H1 (cell line): Measurements from ENCODE around the gene VPS13C. TPM values are rescaled to one million over a fixed set of nuclear protein-coding genes. Genes with fewer than 3 reads are reported as not detected.

ENCODE experiments used
- CTCF ChIA-PET: fragments of 300-600 bp; sonication (Branson Sonifier 250); formaldehyde crosslinking; loops from one replicate; lab custom pipeline; 2021; ENCODE audit not compliant: partially characterized antibody; lab: Charles Lee
- POLR2A ChIA-PET: fragments of 300-600 bp; sonication (Branson Sonifier 250); formaldehyde crosslinking; loops from one replicate; lab custom pipeline; 2021; ENCODE audit warnings: inconsistent platforms; ENCODE audit not compliant: partially characterized antibody; lab: Charles Lee
- DNase-seq, 2 experiments: peaks; one replicate each; pipeline versions ENCODE4 v3.0.0 to v3.0.0-alpha.2; 2010 to 2022; ENCODE audit warnings: low spot score in 2 of 2, low read depth in 1 of 2, mixed read lengths in 1 of 2
- FAIRE-seq: peaks from 2 replicates; lab custom pipeline; 2011; peaks lifted over from hg19 to GRCh38; lab: Jason Lieb, UNC
- H2AFZ ChIP-seq: 2 replicates; pipeline ENCODE4 v1.8.1; 2012; ENCODE audit warnings: low read length, inconsistent platforms
- H2AK5ac ChIP-seq: 2 replicates; pipeline ENCODE4 v1.6.1; 2013; ENCODE audit warnings: low read depth, low read length
- H2BK120ac ChIP-seq: replicated peaks from 2 replicates; pipeline ENCODE3; 2013; ENCODE audit warnings: low read depth, low read length, inconsistent platforms
- H2BK12ac ChIP-seq: 2 replicates; pipeline ENCODE4 v1.6.1; 2013; ENCODE audit warnings: low read depth, low read length
- H2BK15ac ChIP-seq: 2 replicates; pipeline ENCODE4 v1.6.1; 2013; ENCODE audit warnings: low read length
- H2BK20ac ChIP-seq: 2 replicates; pipeline ENCODE4 v1.6.1; 2013; ENCODE audit warnings: low read length
- H2BK5ac ChIP-seq: 2 replicates; pipeline ENCODE4 v1.6.1; 2013; ENCODE audit warnings: low read depth, low read length
- H3K14ac ChIP-seq: 2 replicates; pipeline ENCODE4 v1.6.1; 2013; ENCODE audit warnings: inconsistent platforms; ENCODE audit not compliant: insufficient read length
- H3K18ac ChIP-seq: 2 replicates; pipeline ENCODE4 v1.6.1; 2013; ENCODE audit warnings: low read length; ENCODE audit errors: extremely low read depth
- H3K23ac ChIP-seq: 2 replicates; pipeline ENCODE4 v1.6.1; 2013; ENCODE audit warnings: inconsistent platforms; ENCODE audit not compliant: insufficient read length
- H3K23me2 ChIP-seq: 2 replicates; pipeline ENCODE4 v1.6.1; 2013; ENCODE audit warnings: low read depth, low read length
- H3K27ac ChIP-seq: 2 replicates; pipeline ENCODE4 v1.6.1; 2011; ENCODE audit warnings: low read depth, low read length, inconsistent platforms
- H3K27me3 ChIP-seq, 4 experiments: replicated peaks in 1 of 4; 1 replicate in 1 of 4; 2 replicates in 3 of 4; pipeline versions ENCODE4 v1.6.1 to v1.8.1; 2011 to 2013; ENCODE audit warnings: low read length in 3 of 4, mild to moderate bottlenecking in 3 of 4, inconsistent platforms in 2 of 4, mixed read lengths in 2 of 4, moderate library complexity in 1 of 4; ENCODE audit not compliant: control insufficient read depth in 3 of 4, insufficient read depth in 3 of 4; ENCODE audit errors: extremely low read depth in 1 of 4
- H3K36me3 ChIP-seq, 4 experiments: 2 replicates each; pipeline versions ENCODE4 v1.6.1 to v1.8.1; 2011 to 2013; ENCODE audit warnings: mild to moderate bottlenecking in 4 of 4, low read length in 3 of 4, moderate library complexity in 2 of 4, control low read depth in 1 of 4, inconsistent platforms in 1 of 4; ENCODE audit not compliant: insufficient read depth in 4 of 4, control insufficient read depth in 2 of 4
- H3K4ac ChIP-seq: replicated peaks from 2 replicates; pipeline ENCODE3; 2013; ENCODE audit warnings: low read length, low read depth, mixed read lengths, inconsistent platforms; ENCODE audit not compliant: insufficient read length
- H3K4me1 ChIP-seq, 4 experiments: replicated peaks in 1 of 4; 1 replicate in 1 of 4; 2 replicates in 3 of 4; pipeline versions ENCODE4 v1.6.1 to v1.8.1; 2011 to 2013; ENCODE audit warnings: low read length in 3 of 4, inconsistent platforms in 2 of 4, mixed read lengths in 1 of 4; ENCODE audit not compliant: insufficient read depth in 4 of 4, control insufficient read depth in 3 of 4
- H3K4me2 ChIP-seq, 2 experiments: 2 replicates each; pipeline versions ENCODE4 v1.6.1 to v1.8.1; 2011 to 2013; ENCODE audit warnings: low read depth in 2 of 2, low read length in 2 of 2, control low read depth in 1 of 2, inconsistent platforms in 1 of 2, mild to moderate bottlenecking in 1 of 2; ENCODE audit not compliant: insufficient read depth in 1 of 2
- H3K4me3 ChIP-seq, 4 experiments: fragments of 200-600, 300-600 bp in 1 of 4; sonication (generic), shearing (Covaris generic), sonication (Bioruptor Twin) in 1 of 4; 2 replicates each; pipeline versions ENCODE4 v1.5.1 to v1.8.1; 2011 to 2016; ENCODE audit warnings: low read length in 4 of 4, low read depth in 3 of 4, control low read depth in 2 of 4, inconsistent platforms in 2 of 4, mild to moderate bottlenecking in 2 of 4, mixed read lengths in 1 of 4, moderate library complexity in 1 of 4; ENCODE audit not compliant: insufficient read depth in 2 of 4; ENCODE audit errors: extremely low read depth in 1 of 4
- H3K56ac ChIP-seq: replicated peaks from 2 replicates; pipeline ENCODE3; 2013; ENCODE audit warnings: low read depth, mild to moderate bottlenecking, mixed read lengths, low read length, inconsistent platforms; ENCODE audit not compliant: insufficient read length
- H3K79me1 ChIP-seq: 2 replicates; pipeline ENCODE4 v1.6.1; 2013; ENCODE audit warnings: low read depth, low read length, control low read depth
- H3K79me2 ChIP-seq, 2 experiments: 2 replicates each; pipeline versions ENCODE4 v1.6.1 to v1.8.1; 2012 to 2013; ENCODE audit warnings: low read length in 2 of 2, mild to moderate bottlenecking in 2 of 2, inconsistent platforms in 1 of 2; ENCODE audit not compliant: insufficient read depth in 2 of 2, control insufficient read depth in 1 of 2
- H3K9ac ChIP-seq, 4 experiments: replicated peaks in 1 of 4; 1 replicate in 1 of 4; 2 replicates in 3 of 4; pipeline versions ENCODE4 v1.6.1 to v1.8.1; 2011 to 2013; ENCODE audit warnings: low read depth in 3 of 4, low read length in 3 of 4, control low read depth in 2 of 4, mild to moderate bottlenecking in 2 of 4, moderate library complexity in 2 of 4, inconsistent platforms in 1 of 4; ENCODE audit errors: extremely low read depth in 1 of 4
- H3K9me3 ChIP-seq, 2 experiments: 2 replicates each; pipeline versions ENCODE4 v1.6.1 to v1.8.1; 2012 to 2013; ENCODE audit warnings: mild to moderate bottlenecking in 2 of 2, moderate library complexity in 2 of 2, control low read depth in 1 of 2, inconsistent platforms in 1 of 2, low read depth in 1 of 2, low read length in 1 of 2, mixed read lengths in 1 of 2; ENCODE audit not compliant: insufficient read depth in 2 of 2
- H4K20me1 ChIP-seq, 2 experiments: replicated peaks in 1 of 2; 2 replicates each; pipeline versions ENCODE3 to v1.8.1; 2011 to 2013; ENCODE audit warnings: inconsistent platforms in 2 of 2, low read length in 2 of 2, mild to moderate bottlenecking in 1 of 2; ENCODE audit not compliant: insufficient read depth in 2 of 2, control insufficient read depth in 1 of 2
- H4K5ac ChIP-seq: 2 replicates; pipeline ENCODE4 v1.6.1; 2013; ENCODE audit warnings: low read length, low read depth, mixed read lengths, inconsistent platforms; ENCODE audit not compliant: insufficient read length
- H4K8ac ChIP-seq: 2 replicates; pipeline ENCODE4 v1.8.0; 2013; ENCODE audit warnings: mild to moderate bottlenecking, moderate library complexity, low read length, inconsistent platforms; ENCODE audit not compliant: insufficient read depth; ENCODE audit errors: extremely low read depth
- H4K91ac ChIP-seq: replicated peaks from 2 replicates; pipeline ENCODE3; 2013; ENCODE audit warnings: low read length, mixed read lengths, inconsistent platforms; ENCODE audit not compliant: insufficient read length
- MAFK ChIP-seq: IDR thresholded peaks from 2 replicates; pipeline ENCODE4 v1.6.1; 2012; ENCODE audit warnings: low read depth, mild to moderate bottlenecking, improper control_type of control experiment, low read length
- TBP ChIP-seq: IDR thresholded peaks from 2 replicates; pipeline ENCODE4 v1.6.1; 2011; ENCODE audit warnings: low read depth, low read length, improper control_type of control experiment
- WGBS, 2 experiments: shearing (Covaris generic) in 1 of 2; methylation state at CpG; one replicate each; pipeline versions ENCODE4 v1.1.6 to v1.1.7; 2013 to 2015; ENCODE audit warnings: low lambda C conversion rate in 2 of 2, mixed read lengths in 2 of 2, inconsistent platforms in 1 of 2, low coverage in 1 of 2, missing lambda C conversion rate in 1 of 2; ENCODE audit not compliant: insufficient replicate concordance in 2 of 2, insufficient coverage in 1 of 2, insufficient read length in 1 of 2; ENCODE audit errors: extremely low coverage in 1 of 2, missing lambda C conversion rate in 1 of 2; 5-methylcytosine and 5-hydroxymethylcytosine counted together
- polyA plus RNA-seq, 7 experiments: library from polyadenylated mRNA; depleted of rRNA in 3 of 7; stranded (reverse) in 5 of 7; unstranded in 2 of 7; fragments of >200 nt in 5 of 7; fragments of 200-250 nt in 2 of 7; gene quantifications; 1 replicate in 5 of 7; 2 replicates in 1 of 7; 4 replicates in 1 of 7; pipeline versions ENCODE4 v1.2.1 to v1.2.3, GENCODE V29; 2011 to 2013; ENCODE audit warnings: missing spikeins in 2 of 7, mixed read lengths in 2 of 7
- total RNA-seq: library from RNA; stranded (reverse); fragmentation: NEBNext Ultra II Directional; extraction: Animal tissue kit (Norgen Biotek cat#: 25700); gene quantifications from 2 replicates; pipeline ENCODE4 v1.2.1, GENCODE V29; 2021

Gene VPS13C
- total and polyA plus RNA-seq, 2 of the 8 experiments (the other 6 are each of a cell fraction or from before 2014, with no cell fraction given): 4.8 to 18.8 TPM

GRCh38 chr15:62053439-62054085 is 6.7 kb downstream of the VPS13C start:
- Histone ChIP-seq H4K20me1 (no peaks in the 10 kb centered on the region), H2AK5ac (no peak overlapping the region), H4K8ac (no peak overlapping the region), H3K4me3 (no peak overlapping the region), H3K23me2 (no peaks in the 10 kb centered on the region), H2BK5ac (no peak overlapping the region), H3K36me3 (no peaks in the 10 kb centered on the region), H3K9me3 (no peaks in the 10 kb centered on the region), H2BK120ac (no peak overlapping the region), H3K4me1 (no peaks in the 10 kb centered on the region), H3K18ac (no peak overlapping the region), H3K14ac (no peak overlapping the region), H3K79me1 (no peaks in the 10 kb centered on the region), H3K27ac (no peak overlapping the region), H2BK20ac (no peak overlapping the region), H2BK12ac (no peak overlapping the region), H3K27me3 (no peaks in the 10 kb centered on the region), H3K23ac (no peak overlapping the region), H2AFZ (no peak overlapping the region), H4K91ac (no peak overlapping the region), H2BK15ac (no peak overlapping the region), H3K79me2 (peaks cover 0 to 4% of the 10 kb centered on the region in 2 experiments; a peak in 2 of 4 replicates), H3K9ac (no peak overlapping the region), H4K5ac (no peak overlapping the region), H3K4me2 (no peak overlapping the region), H3K4ac (no peak overlapping the region), H3K56ac (no peak overlapping the region)
- DNase-seq (no peak), FAIRE-seq (no peak)
- CTCF ChIA-PET: interaction anchor here (0.6 to 1.6 kb wide), 3 partner anchors 17 to 254 kb away, joined by 3 read pairs; no protein-coding TSS in a partner anchor
- WGBS, 2 experiments: 87% methylated on average over 5 of the region's 5 CpGs; no CpG with 5 or more reads in 1 of the 2 experiments
- POLR2A ChIA-PET: no interaction called here
- TF ChIP-seq TBP: no peak
- no peak for TF ChIP-seq MAFK
